Parathyroid adenoma (tissue), 2 donors: ENCODE data around the gene CYBA.

ENCODE experiments used
- H2AFZ ChIP-seq: fragments of 300-600 bp; sonication (generic); one replicate; pipeline ENCODE4 v1.7.0; 2017; ENCODE audit warnings: antibody characterized with exemption, mild to moderate bottlenecking
- H3K27ac ChIP-seq: fragments of 300-600 bp; sonication (generic); one replicate; pipeline ENCODE4 v1.7.0; 2017
- H3K27me3 ChIP-seq: fragments of 300-600 bp; sonication (generic); one replicate; pipeline ENCODE4 v1.7.0; 2017; ENCODE audit warnings: low read length; ENCODE audit not compliant: control insufficient read depth, insufficient read depth
- H3K36me3 ChIP-seq: fragments of 300-600 bp; sonication (generic); one replicate; pipeline ENCODE4 v1.7.0; 2017; ENCODE audit warnings: low read length; ENCODE audit not compliant: control insufficient read depth, insufficient read depth
- H3K4me1 ChIP-seq: fragments of 300-600 bp; sonication (generic); one replicate; pipeline ENCODE4 v1.7.0; 2017; ENCODE audit warnings: control low read depth
- H3K4me2 ChIP-seq: fragments of 300-600 bp; sonication (generic); one replicate; pipeline ENCODE4 v1.7.0; 2017; ENCODE audit warnings: low read length
- H3K4me3 ChIP-seq: fragments of 300-600 bp; sonication (generic); one replicate; pipeline ENCODE4 v1.7.0; 2017; ENCODE audit warnings: low read depth, low read length
- H3K79me2 ChIP-seq: fragments of 300-600 bp; sonication (generic); one replicate; pipeline ENCODE4 v1.7.0; 2017; ENCODE audit warnings: control low read depth
- H3K9ac ChIP-seq: fragments of 300-600 bp; sonication (generic); one replicate; pipeline ENCODE4 v1.7.0; 2017; ENCODE audit warnings: mild to moderate bottlenecking
- H3K9me3 ChIP-seq: fragments of 300-600 bp; sonication (generic); one replicate; pipeline ENCODE4 v1.7.0; 2017; ENCODE audit warnings: low read length; ENCODE audit not compliant: control insufficient read depth
- TF ChIP-seq, protein P1 (sequence below): fragments of 300-600 bp; sonication (generic); IDR thresholded peaks from one replicate; pipeline ENCODE4 v1.7.0; 2017; ENCODE audit warnings: antibody characterized with exemption, mild to moderate bottlenecking
- donor health status: primary hyperparathyroidism.

Gene CYBA

DNA sequence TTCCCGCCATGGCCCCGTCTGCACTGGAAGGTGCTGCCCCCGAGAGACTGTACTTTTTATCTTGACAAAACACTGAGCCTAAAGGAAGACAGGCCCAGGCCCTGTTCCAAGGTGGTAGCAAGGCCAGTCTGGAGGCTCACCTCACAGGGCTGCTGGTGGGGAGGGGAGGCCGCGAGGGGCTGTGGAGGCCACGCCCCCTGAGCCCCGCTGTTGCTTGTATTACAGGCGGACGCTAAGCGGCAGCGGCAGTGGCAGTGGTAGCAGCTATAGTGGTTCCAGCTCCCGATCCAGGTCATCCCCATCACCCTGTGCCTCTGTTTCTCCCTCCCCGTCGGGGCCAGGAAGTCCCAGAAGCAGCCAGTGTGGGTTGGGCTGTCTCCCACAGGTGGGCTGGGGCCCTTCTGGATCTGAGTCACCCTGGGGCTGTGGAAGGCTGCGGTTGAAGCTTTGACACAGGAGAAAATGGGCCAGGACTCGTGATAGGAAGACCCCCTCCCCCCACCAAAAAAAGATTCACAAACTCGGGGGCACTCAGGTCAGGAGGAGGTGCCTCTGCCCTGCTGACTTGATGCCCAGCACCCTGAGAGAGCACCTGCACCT is 25.8 kb downstream of the CYBA start:
- Histone ChIP-seq H3K36me3 (no peaks in the 10 kb centered on the region), H3K27me3 (no peaks in the 10 kb centered on the region), H3K4me3 (no peak overlapping the region), H3K27ac (no peak overlapping the region), H3K9me3 (no peaks in the 10 kb centered on the region), H3K9ac (no peak overlapping the region), H3K4me1 (no peaks in the 10 kb centered on the region), H3K4me2 (no peak overlapping the region), H3K79me2 (peaks cover 2% of the 10 kb centered on the region), H2AFZ (no peak overlapping the region)
- TF ChIP-seq, protein P1, sequence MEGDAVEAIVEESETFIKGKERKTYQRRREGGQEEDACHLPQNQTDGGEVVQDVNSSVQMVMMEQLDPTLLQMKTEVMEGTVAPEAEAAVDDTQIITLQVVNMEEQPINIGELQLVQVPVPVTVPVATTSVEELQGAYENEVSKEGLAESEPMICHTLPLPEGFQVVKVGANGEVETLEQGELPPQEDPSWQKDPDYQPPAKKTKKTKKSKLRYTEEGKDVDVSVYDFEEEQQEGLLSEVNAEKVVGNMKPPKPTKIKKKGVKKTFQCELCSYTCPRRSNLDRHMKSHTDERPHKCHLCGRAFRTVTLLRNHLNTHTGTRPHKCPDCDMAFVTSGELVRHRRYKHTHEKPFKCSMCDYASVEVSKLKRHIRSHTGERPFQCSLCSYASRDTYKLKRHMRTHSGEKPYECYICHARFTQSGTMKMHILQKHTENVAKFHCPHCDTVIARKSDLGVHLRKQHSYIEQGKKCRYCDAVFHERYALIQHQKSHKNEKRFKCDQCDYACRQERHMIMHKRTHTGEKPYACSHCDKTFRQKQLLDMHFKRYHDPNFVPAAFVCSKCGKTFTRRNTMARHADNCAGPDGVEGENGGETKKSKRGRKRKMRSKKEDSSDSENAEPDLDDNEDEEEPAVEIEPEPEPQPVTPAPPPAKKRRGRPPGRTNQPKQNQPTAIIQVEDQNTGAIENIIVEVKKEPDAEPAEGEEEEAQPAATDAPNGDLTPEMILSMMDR: no peak

DNA sequence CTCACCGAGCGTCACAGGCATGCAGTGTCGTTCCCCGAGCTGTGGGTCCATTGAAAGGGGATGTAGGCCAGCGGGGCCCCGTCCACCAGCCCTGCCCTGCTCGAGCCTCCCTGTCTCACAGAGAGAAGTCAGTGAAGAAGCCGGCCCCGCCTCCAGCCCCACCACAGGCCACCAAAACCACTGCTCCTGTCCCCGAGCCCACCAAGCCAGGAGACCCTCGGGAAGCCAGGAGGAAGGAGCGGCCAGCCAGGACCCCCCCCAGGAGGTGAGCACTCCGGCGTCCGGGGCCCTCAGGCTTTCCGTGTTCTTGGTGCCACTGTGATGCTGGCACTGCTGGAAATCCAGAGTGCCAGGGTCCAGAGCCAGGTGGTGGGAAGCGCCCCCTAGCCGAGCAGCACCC is 26.4 kb downstream of the CYBA start:
- Histone ChIP-seq H3K36me3 (no peaks in the 10 kb centered on the region), H3K27me3 (no peaks in the 10 kb centered on the region), H3K9ac (no peak overlapping the region), H3K4me2 (no peak overlapping the region), H3K27ac (no peak overlapping the region), H3K79me2 (peaks cover 2% of the 10 kb centered on the region), H3K9me3 (no peaks in the 10 kb centered on the region), H2AFZ (no peak overlapping the region), H3K4me3 (no peak overlapping the region), H3K4me1 (no peaks in the 10 kb centered on the region)
- TF ChIP-seq, protein P1: no peak

DNA sequence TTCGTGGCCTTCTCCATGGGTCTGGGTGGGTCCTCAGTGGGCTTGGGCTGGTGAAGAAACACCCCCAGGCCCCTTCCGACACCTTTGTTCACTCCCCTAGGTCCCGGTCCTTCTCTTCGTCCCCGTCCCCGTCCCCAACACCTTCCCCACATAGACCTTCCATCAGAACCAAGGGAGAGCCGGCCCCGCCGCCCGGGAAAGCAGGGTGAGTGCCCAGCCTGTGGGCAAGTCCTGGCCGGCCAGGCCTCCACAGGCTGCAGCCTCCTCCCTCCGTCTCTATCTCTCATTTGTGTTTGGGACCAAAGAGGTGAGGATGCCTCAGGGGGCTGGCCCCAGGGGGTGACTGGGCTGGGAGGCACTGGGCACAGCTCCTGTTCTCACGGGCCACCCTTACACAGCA is 27.0 kb downstream of the CYBA start:
- Histone ChIP-seq H3K4me1 (no peaks in the 10 kb centered on the region), H3K27ac (no peak overlapping the region), H3K27me3 (no peaks in the 10 kb centered on the region), H2AFZ (no peak overlapping the region), H3K79me2 (peaks cover 2% of the 10 kb centered on the region), H3K9me3 (no peaks in the 10 kb centered on the region), H3K4me3 (no peak overlapping the region), H3K4me2 (no peak overlapping the region), H3K36me3 (no peaks in the 10 kb centered on the region), H3K9ac (no peak overlapping the region)
- TF ChIP-seq, protein P1: no peak

DNA sequence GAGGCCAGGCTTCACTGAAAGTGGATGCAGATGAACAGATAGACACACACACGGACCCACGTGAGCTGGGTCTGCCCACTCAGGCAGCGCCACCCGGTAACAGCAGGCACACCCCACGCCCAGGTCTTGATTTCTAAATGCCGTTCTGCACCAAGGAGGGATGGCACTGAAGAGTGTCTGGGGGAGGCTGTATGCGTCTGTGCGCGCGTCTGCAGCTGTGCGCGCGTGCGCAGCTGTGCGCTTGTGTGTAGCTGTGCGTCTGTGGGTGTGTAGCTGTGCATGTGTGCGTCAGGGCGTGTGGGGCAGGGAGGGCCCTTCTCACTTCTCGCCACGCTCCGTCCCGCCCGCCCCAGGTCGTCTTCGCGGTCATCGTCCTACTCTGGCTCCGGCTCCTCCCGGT is 28.0 kb downstream of the CYBA start:
- H3K9ac ChIP-seq: no peak overlapping the region
- no peaks in the 10 kb centered on the region for H3K9me3 ChIP-seq
- H3K27ac ChIP-seq: no peak overlapping the region
- no peaks in the 10 kb centered on the region for H3K36me3 ChIP-seq
- TF ChIP-seq, protein P1: no peak
- no peak overlapping the region for H2AFZ ChIP-seq
- no peaks in the 10 kb centered on the region for H3K4me1 ChIP-seq
- no peak overlapping the region for H3K4me2 ChIP-seq
- no peaks in the 10 kb centered on the region for H3K27me3 ChIP-seq
- H3K4me3 ChIP-seq: no peak overlapping the region
- H3K79me2 ChIP-seq: peaks cover 5% of the 10 kb centered on the region

DNA sequence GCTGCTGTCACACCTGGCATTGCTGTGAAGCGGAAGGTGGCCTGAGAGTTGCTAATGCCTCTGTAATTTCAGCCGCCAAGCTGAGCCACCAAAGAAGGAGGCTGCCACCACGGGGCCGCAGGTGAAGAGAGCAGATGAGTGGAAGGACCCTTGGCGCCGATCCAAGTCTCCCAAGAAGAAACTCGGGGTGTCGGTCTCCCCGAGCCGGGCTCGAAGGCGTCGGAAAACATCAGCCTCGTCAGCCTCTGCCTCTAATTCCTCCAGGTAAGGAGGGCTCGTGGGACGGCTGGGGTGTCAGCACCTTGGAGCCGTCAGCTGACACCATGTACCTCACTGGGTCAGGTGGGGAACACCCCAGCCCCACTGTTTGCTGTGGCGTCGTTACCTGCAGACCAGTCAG is 28.7 kb downstream of the CYBA start:
- Histone ChIP-seq H3K4me2 (no peak overlapping the region), H3K27ac (no peak overlapping the region), H3K36me3 (no peaks in the 10 kb centered on the region)

More for the DNA sequence above, 28.7 kb downstream of the CYBA start:
- Histone ChIP-seq H3K4me3 (no peak overlapping the region), H3K9ac (no peak overlapping the region), H3K79me2 (peaks cover 6% of the 10 kb centered on the region), H2AFZ (no peak overlapping the region), H3K4me1 (no peaks in the 10 kb centered on the region), H3K9me3 (no peaks in the 10 kb centered on the region), H3K27me3 (no peaks in the 10 kb centered on the region)
- TF ChIP-seq, protein P1: no peak
